Activated naive CD4-positive, alpha-beta T cell treated with Interleukin-2 at 50 U/mL for 16 hours (primary cell): Measurements from ENCODE around the gene CATSPER3.
"Not testable (repeated sequence)": the region's sequence is repeated elsewhere in the genome, so short reads cannot be mapped to it uniquely, and the experiment has no call there.

Source experiments
- DNase-seq: peaks from one replicate; pipeline ENCODE4 v3.0.0-alpha.2; 2020

Gene CATSPER3

GRCh38 chr5:134975843-134976242, 8.1 kb downstream of the CATSPER3 start:
- DNase-seq, result no peak

- no peak for DNase-seq
Observed at GRCh38 chr5:134976841-134977240, 9.1 kb downstream of the CATSPER3 start.

GRCh38 chr5:134979416-134979815, 11.7 kb downstream of the CATSPER3 start:
- DNase-seq, result no peak

- DNase-seq, result no peak
Observed at GRCh38 chr5:134982230-134982629, 14.5 kb downstream of the CATSPER3 start.

GRCh38 chr5:134989266-134989830, 21.6 kb downstream of the CATSPER3 start:
- no peak for DNase-seq

GRCh38 chr5:134990183-134990582, 22.5 kb downstream of the CATSPER3 start:
- DNase-seq, result not testable (repeated sequence)

GRCh38 chr5:134992148-134992547, 24.4 kb downstream of the CATSPER3 start:
- DNase-seq, result no peak

- DNase-seq, result no peak
Observed at GRCh38 chr5:134993161-134993560, 25.5 kb downstream of the CATSPER3 start.

- DNase-seq, result no peak
Observed at GRCh38 chr5:134994560-134995156, 27.0 kb downstream of the CATSPER3 start.

GRCh38 chr5:134995850-134996402, 28.2 kb downstream of the CATSPER3 start:
- no peak for DNase-seq

- no peak for DNase-seq
Observed at GRCh38 chr5:134997015-134997414, 29.3 kb downstream of the CATSPER3 start.

- DNase-seq, result not testable (repeated sequence)
Observed at GRCh38 chr5:134998068-134998467, 30.4 kb downstream of the CATSPER3 start.

GRCh38 chr5:135004376-135004775, 36.7 kb downstream of the CATSPER3 start:
- no peak for DNase-seq

GRCh38 chr5:135005076-135005475, 37.4 kb downstream of the CATSPER3 start:
- DNase-seq, result no peak

- no peak for DNase-seq
Observed at GRCh38 chr5:135007305-135007704, 39.6 kb downstream of the CATSPER3 start.

- DNase-seq, result no peak
Observed at GRCh38 chr5:135007749-135008363, 40.1 kb downstream of the CATSPER3 start.

- DNase-seq, result no peak
Observed at GRCh38 chr5:135008556-135008955, 40.8 kb downstream of the CATSPER3 start.

- no peak for DNase-seq
Observed at GRCh38 chr5:135008981-135009735, 41.5 kb downstream of the CATSPER3 start.

GRCh38 chr5:135009736-135010501, 42.2 kb downstream of the CATSPER3 start:
- DNase-seq, result no peak

GRCh38 chr5:135010502-135011354, 43.0 kb downstream of the CATSPER3 start:
- no peak for DNase-seq

GRCh38 chr5:135011355-135012032, 43.8 kb downstream of the CATSPER3 start:
- DNase-seq, result no peak
